ENCODE results near the gene ZNF516.
A peak's percentile ranks its signal among the peaks of the same experiment; 100 is the strongest.

Gene ZNF516

DNA sequence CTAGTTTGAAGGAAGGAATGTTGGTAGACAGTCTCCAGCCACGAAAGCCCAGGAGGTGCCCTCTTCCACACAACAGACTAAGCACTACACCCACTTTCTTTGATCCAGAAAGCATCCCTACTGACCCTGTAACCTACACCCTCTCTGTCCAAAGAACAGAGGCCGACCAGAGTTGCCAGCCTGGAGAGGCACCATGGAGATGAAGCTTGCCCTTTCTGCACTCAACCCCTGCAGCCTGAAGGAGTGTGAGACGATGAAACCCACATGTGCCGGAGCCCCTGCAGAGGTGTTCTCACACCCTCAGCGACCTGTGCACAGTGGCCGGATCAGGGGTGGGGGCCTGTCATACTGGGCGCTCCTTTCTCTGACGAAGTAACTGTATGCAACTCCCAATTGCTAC lies 136.3 kb downstream of the ZNF516 start:
- no peak for DNase-seq

GRCh38 chr18:76357585-76358260 lies 137.3 kb downstream of the ZNF516 start:
- no peak for DNase-seq

DNA sequence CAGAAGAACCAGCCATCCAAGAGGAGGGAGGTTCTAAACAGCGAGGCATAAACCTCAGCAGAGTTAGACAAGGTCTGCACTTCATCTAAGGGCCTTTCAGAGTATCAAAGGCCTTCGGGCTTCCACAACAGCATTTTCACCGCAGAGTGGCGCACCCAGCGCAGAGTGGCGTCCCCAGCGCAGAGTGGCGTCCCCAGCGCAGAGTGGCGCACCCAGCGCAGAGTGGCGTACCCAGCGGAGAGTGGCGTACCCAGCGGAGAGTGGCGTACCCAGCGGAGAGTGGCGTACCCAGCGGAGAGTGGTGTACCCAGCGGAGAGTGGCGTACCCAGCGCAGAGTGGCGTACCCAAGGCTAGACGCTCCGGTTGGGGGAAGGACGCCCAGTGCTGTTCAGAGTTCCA lies 137.9 kb downstream of the ZNF516 start:
- DNase-seq, result no peak

GRCh38 chr18:76356666-76357065 lies 138.4 kb downstream of the ZNF516 start:
- DNase-seq, result no peak

GRCh38 chr18:76354348-76354747 lies 140.7 kb downstream of the ZNF516 start:
- DNase-seq, result no peak

- DNase-seq, result no peak
Measured at GRCh38 chr18:76353500-76353899, 141.5 kb downstream of the ZNF516 start.

DNA sequence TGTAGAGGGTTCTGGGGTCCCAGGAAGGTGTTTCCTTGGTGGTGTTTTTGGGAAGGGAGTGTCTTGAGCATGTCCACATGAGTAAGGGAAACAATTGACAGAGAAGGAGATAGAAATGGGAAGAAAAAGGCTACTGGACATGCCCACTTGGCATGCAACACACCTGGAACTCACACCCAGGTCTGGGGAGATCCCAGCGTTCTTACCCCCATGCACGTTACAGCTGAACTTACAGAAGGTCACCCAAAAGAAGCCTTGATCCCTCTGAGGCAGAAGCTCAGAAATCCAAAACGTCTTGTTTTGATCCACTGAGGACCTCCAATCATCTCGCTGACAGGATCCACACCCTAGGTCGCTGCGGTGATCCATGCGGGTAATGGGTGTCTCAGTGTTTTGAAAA lies 142.0 kb downstream of the ZNF516 start:
- no peak for DNase-seq

DNA sequence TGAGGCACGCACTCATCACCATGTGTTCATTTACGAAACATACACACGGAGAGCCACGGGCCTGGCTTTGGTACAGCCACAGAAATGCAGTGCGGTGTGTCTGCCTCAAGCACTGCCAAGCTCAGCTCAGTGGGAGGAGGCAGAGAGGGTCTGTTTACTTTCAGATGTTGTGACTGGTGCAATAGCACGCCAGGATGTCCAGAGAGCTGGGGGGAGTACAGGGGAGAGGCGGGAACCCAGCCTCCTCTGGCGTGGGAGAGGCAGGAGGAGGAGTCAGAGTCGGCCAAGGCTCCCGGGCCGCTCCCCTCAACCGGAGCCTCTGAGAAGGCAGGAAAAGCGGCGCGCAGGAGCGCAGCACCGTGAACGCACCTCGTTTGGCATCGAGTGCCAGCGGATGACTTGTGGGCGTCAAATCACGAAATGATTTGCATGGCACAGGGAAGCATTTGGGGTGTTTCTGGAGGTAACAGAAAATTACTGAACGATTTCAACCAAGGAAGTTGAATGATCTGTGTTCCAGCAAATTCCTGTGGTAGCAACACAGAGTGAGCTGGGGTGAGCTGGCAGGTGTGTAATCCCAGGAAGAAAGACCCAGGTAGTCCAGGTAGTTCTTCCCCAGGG lies 143.0 kb downstream of the ZNF516 start:
- peak; percentile 92 for DNase-seq

DNA sequence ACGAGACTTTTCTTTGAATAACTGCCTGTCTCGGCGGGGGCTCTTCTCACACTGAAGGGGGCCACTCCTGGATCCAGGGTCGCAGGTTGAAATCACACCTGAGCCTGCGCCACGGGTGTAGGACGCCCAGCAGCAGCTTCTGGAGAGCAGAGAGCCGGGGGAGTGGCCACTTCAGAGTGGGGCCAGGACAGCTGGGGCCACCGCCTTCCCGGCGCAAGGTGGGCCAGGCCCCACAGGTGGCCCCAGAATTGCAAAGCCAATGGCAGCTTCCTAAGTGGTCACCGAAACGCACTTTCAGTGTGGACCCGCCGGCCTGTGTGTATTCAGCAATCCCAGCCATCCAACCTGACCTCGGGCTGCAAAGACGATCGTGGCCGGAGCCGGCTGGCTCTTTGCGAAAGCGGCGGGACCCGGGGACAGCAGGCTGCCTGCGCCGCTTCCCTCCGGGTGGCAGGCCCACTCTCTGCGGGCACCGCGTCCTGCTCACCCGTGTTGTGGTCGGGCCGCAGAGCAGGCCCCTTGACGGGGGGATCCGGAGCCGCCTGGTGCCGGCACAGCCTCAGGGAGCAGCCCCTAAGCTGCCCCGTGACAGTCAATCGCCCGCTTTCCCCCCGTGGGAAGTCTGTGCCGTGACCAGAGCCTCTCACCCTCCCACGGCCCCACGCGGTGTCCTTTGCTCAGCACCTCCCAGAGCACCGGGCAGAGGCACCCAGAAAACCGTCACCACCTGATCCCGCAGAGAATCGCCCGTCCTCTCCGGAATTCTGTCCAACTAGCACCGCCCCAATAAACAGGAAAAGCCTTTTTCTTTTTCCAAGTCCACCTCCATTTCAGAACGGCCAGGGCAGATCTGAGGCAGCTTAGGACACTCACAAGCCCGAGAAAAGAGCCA lies 144.7 kb downstream of the ZNF516 start:
- no peak for DNase-seq

DNA sequence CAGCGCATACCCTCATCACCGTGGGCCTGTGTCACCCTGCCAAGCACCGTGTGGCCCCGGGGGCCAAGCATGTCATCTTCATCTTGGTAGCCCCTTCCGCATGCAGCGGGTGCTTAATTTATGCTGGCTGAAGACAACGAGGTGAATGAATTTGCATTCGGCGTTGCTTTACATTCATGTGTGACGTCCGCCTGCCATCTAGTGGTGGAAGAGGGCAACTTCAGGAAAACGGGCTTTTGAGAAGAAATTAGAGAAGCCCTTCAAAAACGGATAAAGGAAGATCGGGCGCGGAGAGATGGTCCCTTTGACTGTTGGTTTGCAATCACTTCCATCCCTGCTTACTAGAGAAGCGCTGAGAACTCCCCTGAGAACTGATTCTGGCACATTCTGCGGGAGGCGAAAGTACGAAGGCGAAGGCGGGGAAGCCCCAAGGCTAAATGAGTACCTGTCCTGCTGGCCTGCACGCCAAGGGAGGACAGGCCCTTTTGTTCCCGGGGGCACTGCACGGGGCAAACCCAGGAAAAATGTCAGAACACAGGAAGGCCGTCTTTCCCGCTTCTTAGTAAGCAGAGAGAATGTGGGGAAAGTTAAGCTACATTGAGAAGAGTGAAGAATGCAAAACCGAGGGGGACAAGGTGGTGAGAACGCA lies 145.9 kb downstream of the ZNF516 start:
- DNase-seq, result peak; percentile 89

DNA sequence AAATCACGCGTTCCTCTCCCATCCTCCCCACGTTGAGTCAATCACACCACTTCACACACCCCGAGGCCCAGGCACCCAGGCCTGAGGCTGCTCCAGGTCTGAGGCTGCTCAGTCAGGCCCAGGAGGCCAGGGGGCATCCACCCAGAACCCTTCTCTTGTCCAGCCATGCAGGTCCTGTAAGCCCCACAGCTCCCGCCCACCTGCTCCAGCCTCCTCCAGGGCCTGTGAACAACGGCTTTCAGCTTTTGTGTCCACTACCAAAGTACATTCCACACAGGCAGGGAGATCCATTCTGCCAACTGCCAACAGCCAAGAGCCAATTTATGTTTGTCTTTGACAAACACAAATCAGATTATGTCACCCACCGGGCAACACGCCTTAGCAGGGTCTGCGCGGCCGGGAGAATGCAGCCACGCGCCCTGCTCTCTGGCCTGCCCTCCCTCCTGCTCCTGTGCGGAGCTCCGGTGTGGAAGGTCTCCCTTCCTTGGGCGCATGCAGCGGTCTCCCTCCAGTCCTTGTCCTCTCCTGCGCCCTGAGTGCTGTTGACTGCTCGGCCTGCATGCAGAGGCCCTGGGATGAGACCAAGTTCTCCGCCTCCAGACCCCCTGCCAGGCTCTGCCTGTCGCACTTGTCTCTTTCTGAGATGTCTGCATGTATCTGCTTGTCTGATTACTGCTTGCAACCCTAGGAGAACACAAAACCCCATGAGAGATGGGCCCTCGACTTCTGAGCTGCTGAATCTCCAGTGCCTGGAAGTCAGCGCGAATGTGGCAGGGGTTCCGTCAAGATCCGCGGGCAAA lies 146.6 kb downstream of the ZNF516 start:
- DNase-seq, result peak; percentile 70

DNA sequence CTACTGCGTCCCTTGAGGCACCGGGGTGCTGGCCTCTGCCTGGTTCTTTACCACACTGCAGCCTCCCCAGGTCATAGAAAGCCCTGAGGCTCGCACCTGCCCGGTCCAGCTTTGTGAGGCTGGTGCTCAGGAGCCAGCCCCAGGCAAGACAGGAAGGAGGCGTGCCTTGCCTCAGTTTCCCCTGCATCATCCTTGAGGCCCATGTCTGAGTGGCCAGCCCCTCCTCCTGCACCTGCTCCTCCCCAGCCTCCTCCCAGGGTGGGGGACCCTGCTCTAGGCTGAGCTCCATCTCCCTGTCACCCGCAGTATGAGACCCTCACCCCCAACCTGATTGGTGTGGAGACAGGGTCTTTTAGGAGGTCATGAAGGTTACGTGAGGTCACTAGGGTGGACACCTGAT lies 147.7 kb downstream of the ZNF516 start:
- no peak for DNase-seq

- DNase-seq, result no peak
Measured at GRCh38 chr18:76346490-76347130, 148.4 kb downstream of the ZNF516 start.

GRCh38 chr18:76345901-76346300 lies 149.1 kb downstream of the ZNF516 start:
- DNase-seq, result no peak

GRCh38 chr18:76343938-76344569 lies 151.0 kb downstream of the ZNF516 start:
- DNase-seq, result no peak

- DNase-seq, result no peak
Measured at GRCh38 chr18:76340410-76340809, 154.6 kb downstream of the ZNF516 start.

DNA sequence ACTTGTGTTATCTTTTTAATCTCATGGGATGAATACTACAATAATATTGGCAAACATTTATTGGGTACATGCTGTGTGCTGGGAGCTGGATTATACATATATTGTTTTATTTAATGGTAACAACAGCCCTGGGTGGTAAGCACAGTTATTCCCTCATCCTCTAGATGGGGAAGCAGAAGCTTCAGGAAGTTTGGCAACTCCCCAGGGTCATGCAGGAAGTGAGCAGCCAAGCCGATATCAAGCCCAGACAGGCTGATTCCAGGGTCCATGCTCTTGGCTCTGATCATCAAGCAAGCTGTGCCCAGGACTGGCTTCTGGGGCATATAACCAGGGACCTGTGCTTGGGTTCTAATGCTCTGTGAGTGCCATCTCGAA lies 155.8 kb downstream of the ZNF516 start:
- no peak for DNase-seq

GRCh38 chr18:76338619-76339245 lies 156.3 kb downstream of the ZNF516 start:
- no peak for DNase-seq

GRCh38 chr18:76338088-76338487 lies 157.0 kb downstream of the ZNF516 start:
- DNase-seq, result no peak

DNA sequence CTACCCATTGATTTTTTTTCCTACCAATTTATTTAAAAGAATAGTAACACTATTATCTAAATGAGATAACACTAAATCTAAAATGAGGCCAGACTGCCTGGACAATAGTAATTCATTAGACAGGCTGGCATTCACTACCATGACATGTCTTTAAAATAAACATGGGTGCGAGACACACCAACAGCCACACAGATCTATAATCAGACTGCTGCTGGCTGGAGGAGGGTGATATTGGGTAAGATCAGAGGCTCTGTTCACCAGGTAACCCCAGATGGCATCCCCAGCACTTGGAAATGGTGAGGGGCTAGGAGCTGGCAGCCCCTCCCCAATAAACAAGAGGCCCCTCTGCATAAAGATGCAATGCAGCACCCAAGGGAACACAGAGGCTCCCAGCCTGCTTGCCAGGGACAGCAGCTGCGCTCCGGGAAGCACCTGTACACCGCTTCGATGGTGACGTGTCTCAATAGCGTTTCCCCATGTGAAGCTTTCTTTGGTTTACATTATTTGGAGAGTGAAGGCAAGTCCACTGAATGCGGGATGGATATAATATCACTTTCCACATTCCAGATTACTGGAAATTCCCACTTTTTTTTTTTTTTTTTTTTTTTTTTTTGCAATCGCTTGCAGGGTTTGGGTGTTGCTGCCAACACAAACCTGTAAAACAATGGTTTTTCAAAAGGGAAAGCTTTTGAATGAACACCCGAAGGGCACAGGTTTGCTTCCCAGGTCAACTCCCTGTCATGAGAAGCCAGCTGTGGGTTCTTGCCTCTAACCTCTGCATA lies 159.0 kb downstream of the ZNF516 start:
- no peak for DNase-seq
